Measurements from ENCODE around the gene HSPH1. TPM values are rescaled to one million over a fixed set of nuclear protein-coding genes. Genes with fewer than 3 reads are reported as not detected.

HSPH1 gene
- total and polyA plus RNA-seq, 10 of the 15 experiments (the other 5 are each of a cell fraction or from before 2014, with no cell fraction given), result 40.2 to 159 (median 92.6) TPM

- TF ChIP-seq E2F8 (IDR thresholded peaks at IDR 0.05; ENCODE audit: low read depth, partially characterized antibody), result no peak
- no peak for TF ChIP-seq SREBF1 (IDR thresholded peaks at IDR 0.05; ENCODE audit: low read length)
- TF ChIP-seq SREBF2 (IDR thresholded peaks at IDR 0.05; ENCODE audit: low read length), result no peak
- no peak for TF ChIP-seq CBX5 (IDR thresholded peaks at IDR 0.05; ENCODE audit: low read depth)
- TF ChIP-seq GABPA (IDR thresholded peaks at IDR 0.05; ENCODE audit: low read depth), result no peak
- no peak for TF ChIP-seq PRDM15 (CRISPR knock-in tag; IDR thresholded peaks at IDR 0.05)
- TF ChIP-seq RAD51 (IDR thresholded peaks at IDR 0.05), result no peak
- no peak for TF ChIP-seq CTCF (IDR thresholded peaks at IDR 0.05 in 2 of 3, conservative IDR thresholded peaks at IDR 0.05 in 1 of 3; ENCODE audit: control insufficient read depth in 2 of 3, extremely low read depth in 1 of 3, insufficient read depth in 1 of 3, low read depth in 3 of 3, low read length in 3 of 3)
Observed at GRCh38 chr13:31119966-31120700, 41.6 kb downstream of the HSPH1 start (continued).
